Hepatocyte (in vitro differentiated cells): ENCODE data around the gene GATA5.

Experiments
- CTCF ChIP-seq: fragments of 200-600 bp; sonication (generic); IDR thresholded peaks from 2 replicates; pipeline ENCODE4 v1.5.1; 2016; ENCODE audit warnings: antibody characterized with exemption, mild to moderate bottlenecking; ENCODE audit not compliant: poor library complexity
- EZH2 ChIP-seq: fragments of 200-600 bp; sonication (generic); IDR thresholded peaks from 2 replicates; pipeline ENCODE4 v1.6.1; 2016; ENCODE audit warnings: antibody characterized with exemption, mild to moderate bottlenecking, borderline replicate concordance

- TF ChIP-seq CTCF (no peak), EZH2 (no peak)
Measured at GRCh38 chr20:62457831-62458230, 18.0 kb downstream of the GATA5 start.
